Mesenchymal stem cell (in vitro differentiated cells and primary cell): ENCODE measurements around the gene MROH8.

Experiments
- DNase-seq: peaks from one replicate; pipeline ENCODE4 v3.0.0-alpha.2; 2013
- H2AFZ ChIP-seq: one replicate; pipeline ENCODE4 v1.6.1; 2013; ENCODE audit warnings: low read depth, mild to moderate bottlenecking, control low read depth, inconsistent platforms, low read length, moderate library complexity
- H2AK5ac ChIP-seq: 2 replicates; pipeline ENCODE4 v1.6.1; 2013; ENCODE audit warnings: low read length, moderate library complexity, mild to moderate bottlenecking, inconsistent platforms; ENCODE audit not compliant: severe bottlenecking
- H2BK120ac ChIP-seq: one replicate; pipeline ENCODE4 v1.6.1; 2013; ENCODE audit warnings: low read depth, mild to moderate bottlenecking, inconsistent platforms, low read length, moderate library complexity
- H2BK12ac ChIP-seq, 2 experiments: one replicate each; pipeline ENCODE4 v1.6.1; 2013; ENCODE audit warnings: inconsistent platforms in 2 of 2, low read length in 2 of 2, mild to moderate bottlenecking in 2 of 2, moderate library complexity in 2 of 2, control low read depth in 1 of 2
- H2BK15ac ChIP-seq: one replicate; pipeline ENCODE4 v1.6.1; 2013; ENCODE audit warnings: mild to moderate bottlenecking, low read depth, inconsistent platforms; ENCODE audit not compliant: poor library complexity, severe bottlenecking
- H2BK5ac ChIP-seq: 2 replicates; pipeline ENCODE4 v1.6.1; 2013; ENCODE audit warnings: low read depth, mild to moderate bottlenecking, low read length, control low read depth, inconsistent platforms; ENCODE audit not compliant: poor library complexity, severe bottlenecking
- H3K14ac ChIP-seq, 2 experiments: one replicate each; pipeline ENCODE4 v1.6.1; 2013; ENCODE audit warnings: inconsistent platforms in 2 of 2, low read length in 2 of 2, control low read depth in 1 of 2, mild to moderate bottlenecking in 1 of 2, moderate library complexity in 1 of 2
- H3K18ac ChIP-seq, 2 experiments: one replicate each; pipeline ENCODE4 v1.6.1; 2013; ENCODE audit warnings: inconsistent platforms in 2 of 2, low read length in 2 of 2, control low read depth in 1 of 2, low read depth in 1 of 2, mild to moderate bottlenecking in 1 of 2
- H3K23ac ChIP-seq, 2 experiments: one replicate each; pipeline ENCODE4 v1.6.1; 2013; ENCODE audit warnings: inconsistent platforms in 2 of 2, low read length in 2 of 2, mild to moderate bottlenecking in 2 of 2, moderate library complexity in 2 of 2, control low read depth in 1 of 2
- H3K27ac ChIP-seq: 2 replicates; pipeline ENCODE4 v1.5.1; 2013; ENCODE audit warnings: mild to moderate bottlenecking, moderate library complexity, low read length, control low read depth, inconsistent platforms; ENCODE audit not compliant: poor library complexity, severe bottlenecking
- H3K27me3 ChIP-seq, 2 experiments: 2 replicates each; pipeline versions ENCODE4 v1.6.1 to v1.7.0; 2013; ENCODE audit warnings: low read length in 2 of 2, mild to moderate bottlenecking in 2 of 2, moderate library complexity in 2 of 2, control low read depth in 1 of 2, inconsistent platforms in 1 of 2; ENCODE audit not compliant: control insufficient read depth in 1 of 2, insufficient read depth in 1 of 2
- H3K36me3 ChIP-seq, 2 experiments: 2 replicates each; pipeline versions ENCODE4 v1.6.1 to v1.7.0; 2013; ENCODE audit warnings: low read length in 2 of 2, control low read depth in 1 of 2, inconsistent platforms in 1 of 2, low read depth in 1 of 2, mild to moderate bottlenecking in 1 of 2; ENCODE audit not compliant: insufficient read depth in 2 of 2, control insufficient read depth in 1 of 2
- H3K4ac ChIP-seq, 2 experiments: one replicate each; pipeline ENCODE4 v1.6.1; 2013; ENCODE audit warnings: inconsistent platforms in 2 of 2, low read length in 2 of 2, mild to moderate bottlenecking in 2 of 2, moderate library complexity in 2 of 2, control low read depth in 1 of 2, low read depth in 1 of 2
- H3K4me1 ChIP-seq: 2 replicates; pipeline ENCODE4 v1.6.1; 2013; ENCODE audit warnings: low read depth, low read length, control low read depth; ENCODE audit not compliant: control insufficient read depth, insufficient read depth
- H3K4me2 ChIP-seq: 2 replicates; pipeline ENCODE4 v1.6.1; 2013; ENCODE audit warnings: low read length, mild to moderate bottlenecking, inconsistent platforms; ENCODE audit not compliant: poor library complexity, severe bottlenecking
- H3K4me3 ChIP-seq, 2 experiments: 2 replicates each; pipeline versions ENCODE4 v1.5.1 to v1.7.0; 2013; ENCODE audit warnings: low read length in 2 of 2, mild to moderate bottlenecking in 2 of 2, control low read depth in 1 of 2, low read depth in 1 of 2; ENCODE audit not compliant: insufficient read depth in 1 of 2
- H3K79me1 ChIP-seq: replicated peaks from 2 replicates; pipeline ENCODE4 v1.6.1; 2013; ENCODE audit warnings: mild to moderate bottlenecking, control low read depth, low read length, inconsistent platforms; ENCODE audit not compliant: poor library complexity, severe bottlenecking
- H3K9ac ChIP-seq: 2 replicates; pipeline ENCODE4 v1.7.0; 2013; ENCODE audit warnings: mild to moderate bottlenecking, low read length, moderate library complexity
- H3K9me3 ChIP-seq: 2 replicates; pipeline ENCODE4 v1.7.0; 2013; ENCODE audit warnings: mild to moderate bottlenecking, low read length; ENCODE audit not compliant: control insufficient read depth
- H4K8ac ChIP-seq: one replicate; pipeline ENCODE4 v1.6.1; 2013; ENCODE audit warnings: inconsistent platforms, mild to moderate bottlenecking, low read length, moderate library complexity
- H4K91ac ChIP-seq: one replicate; pipeline ENCODE4 v1.6.1; 2013; ENCODE audit warnings: mild to moderate bottlenecking, low read length, inconsistent platforms
- WGBS: methylation state at CpG from one replicate; pipeline ENCODE4 v1.1.7; 2013; ENCODE audit warnings: mixed read lengths; 5-methylcytosine and 5-hydroxymethylcytosine counted together

Gene MROH8

GRCh38 chr20:37166867-37167266 lies 12.5 kb downstream of the MROH8 start:
- H3K18ac ChIP-seq: no peak overlapping the region
- H4K8ac ChIP-seq: no peak overlapping the region
- H3K23ac ChIP-seq: no peak overlapping the region
- H2BK12ac ChIP-seq: no peak overlapping the region
- no peak overlapping the region for H3K9ac ChIP-seq
- H2BK120ac ChIP-seq: no peak overlapping the region
- H2BK5ac ChIP-seq: no peak overlapping the region
- H3K36me3 ChIP-seq: no peaks in the 10 kb centered on the region
- H3K79me1 ChIP-seq: no peaks in the 10 kb centered on the region
- no peak overlapping the region for H3K27ac ChIP-seq
- H3K9me3 ChIP-seq: no peaks in the 10 kb centered on the region
- H3K4me1 ChIP-seq: no peaks in the 10 kb centered on the region
- peaks cover 3 to 11% of the 10 kb centered on the region in 2 experiments for H3K27me3 ChIP-seq
- no peak overlapping the region for H3K14ac ChIP-seq
- H3K4me2 ChIP-seq: no peak overlapping the region
- no peak overlapping the region for H2BK15ac ChIP-seq
- H2AFZ ChIP-seq: no peak overlapping the region
- no peak for DNase-seq
- H3K4me3 ChIP-seq: no peak overlapping the region
- no peak overlapping the region for H4K91ac ChIP-seq
- no peak overlapping the region for H3K4ac ChIP-seq
- WGBS: no CpG with 5 or more reads among the region's 5 CpGs
- H2AK5ac ChIP-seq: no peak overlapping the region

GRCh38 chr20:37165031-37165430 lies 14.3 kb downstream of the MROH8 start:
- Histone ChIP-seq H3K36me3 (no peaks in the 10 kb centered on the region), H3K4me3 (no peak overlapping the region), H2BK120ac (no peak overlapping the region), H3K4me1 (no peaks in the 10 kb centered on the region), H2AK5ac (no peak overlapping the region), H4K8ac (no peak overlapping the region), H3K27ac (no peak overlapping the region), H2BK12ac (no peak overlapping the region), H4K91ac (no peak overlapping the region), H2BK15ac (no peak overlapping the region), H3K14ac (no peak overlapping the region), H3K4me2 (no peak overlapping the region), H3K18ac (no peak overlapping the region), H3K4ac (no peak overlapping the region), H3K9ac (no peak overlapping the region), H3K9me3 (no peaks in the 10 kb centered on the region), H3K27me3 (peaks cover 3 to 11% of the 10 kb centered on the region in 2 experiments), H3K23ac (no peak overlapping the region), H2BK5ac (no peak overlapping the region), H2AFZ (no peak overlapping the region), H3K79me1 (no peaks in the 10 kb centered on the region)
- WGBS: 100% methylated on average over 1 of the region's 1 CpG
- DNase-seq: no peak

- Histone ChIP-seq H3K4ac (no peak overlapping the region), H2BK5ac (no peak overlapping the region), H3K79me1 (no peaks in the 10 kb centered on the region), H2AK5ac (no peak overlapping the region), H4K8ac (no peak overlapping the region), H3K4me2 (no peak overlapping the region), H2BK15ac (no peak overlapping the region), H2BK12ac (no peak overlapping the region), H3K23ac (no peak overlapping the region), H3K27ac (no peak overlapping the region), H2AFZ (no peak overlapping the region), H3K36me3 (no peaks in the 10 kb centered on the region), H4K91ac (no peak overlapping the region), H3K4me3 (no peak overlapping the region), H3K14ac (no peak overlapping the region), H3K27me3 (peaks cover 3 to 11% of the 10 kb centered on the region in 2 experiments), H3K9me3 (no peaks in the 10 kb centered on the region), H3K9ac (no peak overlapping the region), H3K18ac (no peak overlapping the region), H3K4me1 (no peaks in the 10 kb centered on the region), H2BK120ac (no peak overlapping the region)
- no peak for DNase-seq
- WGBS: 91% methylated on average over 3 of the region's 4 CpGs
These were observed 15.4 kb downstream of the MROH8 start for GRCh38 chr20:37163832-37164554.

GRCh38 chr20:37162646-37163045 lies 16.7 kb downstream of the MROH8 start:
- peaks cover 3 to 11% of the 10 kb centered on the region in 2 experiments for H3K27me3 ChIP-seq
- H3K9ac ChIP-seq: no peak overlapping the region
- H3K79me1 ChIP-seq: no peaks in the 10 kb centered on the region
- WGBS: no CpG with 5 or more reads among the region's 6 CpGs
- H2BK15ac ChIP-seq: no peak overlapping the region
- H3K4me3 ChIP-seq: no peak overlapping the region
- H2BK12ac ChIP-seq: no peak overlapping the region
- no peak overlapping the region for H2BK120ac ChIP-seq
- H4K91ac ChIP-seq: no peak overlapping the region
- no peak overlapping the region for H3K4ac ChIP-seq
- H3K9me3 ChIP-seq: no peaks in the 10 kb centered on the region
- H4K8ac ChIP-seq: no peak overlapping the region
- no peak overlapping the region for H3K4me2 ChIP-seq
- DNase-seq: no peak
- no peak overlapping the region for H3K18ac ChIP-seq
- no peak overlapping the region for H3K27ac ChIP-seq
- no peak overlapping the region for H2BK5ac ChIP-seq
- H3K23ac ChIP-seq: no peak overlapping the region
- H3K14ac ChIP-seq: no peak overlapping the region
- no peak overlapping the region for H2AFZ ChIP-seq
- no peaks in the 10 kb centered on the region for H3K4me1 ChIP-seq
- H3K36me3 ChIP-seq: no peaks in the 10 kb centered on the region
- H2AK5ac ChIP-seq: no peak overlapping the region
